Activated T-cell treated with anti-CD3 and anti-CD28 coated beads, Interleukin-2, amount 50 U/mL, for 24 hours (primary cell): Measurements from ENCODE around the gene CLEC17A.
A peak's percentile ranks its signal among the peaks of the same experiment; 100 is the strongest.
"Not testable (repeated sequence)": the region's sequence is repeated elsewhere in the genome, so short reads cannot be mapped to it uniquely, and the experiment has no call there.

Source experiments
- DNase-seq: peaks from one replicate; pipeline ENCODE4 v3.0.0-alpha.2; 2020
- H3K27ac Mint-ChIP-seq: 2 replicates; pipeline ENCODE4 v1.8.0; 2020; ENCODE audit warnings: mild to moderate bottlenecking, mixed read lengths
- H3K27me3 Mint-ChIP-seq: 2 replicates; pipeline ENCODE4 v1.8.0; 2020; ENCODE audit warnings: mixed read lengths
- H3K36me3 Mint-ChIP-seq: 2 replicates; pipeline ENCODE4 v1.8.0; 2020; ENCODE audit warnings: low read depth, mixed read lengths
- H3K4me1 Mint-ChIP-seq: 2 replicates; pipeline ENCODE4 v1.8.0; 2020; ENCODE audit warnings: low read depth, mixed read lengths
- H3K4me3 Mint-ChIP-seq: 2 replicates; pipeline ENCODE4 v1.8.0; 2020; ENCODE audit warnings: mild to moderate bottlenecking, moderate library complexity, mixed read lengths
- H3K9me3 Mint-ChIP-seq: 2 replicates; pipeline ENCODE4 v1.8.0; 2020; ENCODE audit warnings: mixed read lengths

CLEC17A gene

GRCh38 chr19:14582894-14583340, at the start of gene CLEC17A:
Gene CLEC17A, plus strand, starts transcription at chr19:14583084. Its CDS starts 77 bp downstream, at chr19:14583161.
- Mint-ChIP-seq H3K27me3 (peaks cover 3% of the 10 kb centered on the region), H3K4me1 (peaks cover 32% of the 10 kb centered on the region), H3K27ac (no peak within 1 kb of the TSS), H3K36me3 (no peaks in the 10 kb centered on the region), H3K9me3 (no peaks in the 10 kb centered on the region), H3K4me3 (no peak within 1 kb of the TSS)
- DNase-seq, result no peak

DNA sequence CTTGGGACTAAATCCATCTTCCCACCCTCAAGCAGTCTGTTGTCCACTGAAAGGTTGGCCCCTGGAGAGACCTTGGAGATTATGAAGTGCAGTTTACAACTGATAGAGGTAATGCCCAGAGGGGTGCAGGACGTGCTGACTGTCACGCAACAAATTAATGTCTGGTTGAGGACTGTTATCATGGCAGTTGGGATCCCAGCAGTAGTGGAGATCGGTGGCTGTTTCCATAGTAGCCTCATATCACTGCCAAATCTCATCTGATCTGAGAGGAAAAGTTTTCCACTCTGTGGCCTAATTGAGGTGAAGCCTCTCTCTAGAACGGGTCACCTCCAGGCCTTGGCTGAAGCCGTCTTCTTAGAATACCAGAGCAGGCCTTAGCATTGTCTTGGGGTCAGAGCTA, 49.4 kb upstream of the CLEC17A start:
- no peak for DNase-seq
- H3K27ac Mint-ChIP-seq, result peak overlapping the region; percentile 61
- no peaks in the 10 kb centered on the region for H3K27me3 Mint-ChIP-seq
- no peak overlapping the region for H3K4me3 Mint-ChIP-seq
- H3K36me3 Mint-ChIP-seq, result peaks cover 36% of the 10 kb centered on the region
- peaks cover 55% of the 10 kb centered on the region for H3K4me1 Mint-ChIP-seq
- H3K9me3 Mint-ChIP-seq, result no peaks in the 10 kb centered on the region

GRCh38 chr19:14536926-14537692, 45.8 kb upstream of the CLEC17A start:
- peak overlapping the region; percentile 44 for H3K27ac Mint-ChIP-seq
- peak; percentile 57 for DNase-seq
- no peaks in the 10 kb centered on the region for H3K27me3 Mint-ChIP-seq
- no peaks in the 10 kb centered on the region for H3K9me3 Mint-ChIP-seq
- H3K4me1 Mint-ChIP-seq, result peaks cover 48% of the 10 kb centered on the region
- H3K4me3 Mint-ChIP-seq, result no peak overlapping the region
- H3K36me3 Mint-ChIP-seq, result peaks cover 34% of the 10 kb centered on the region

- no peak overlapping the region for H3K4me3 Mint-ChIP-seq
- no peaks in the 10 kb centered on the region for H3K27me3 Mint-ChIP-seq
- H3K27ac Mint-ChIP-seq, result no peak overlapping the region
- peaks cover 49% of the 10 kb centered on the region for H3K4me1 Mint-ChIP-seq
- peaks cover 34% of the 10 kb centered on the region for H3K36me3 Mint-ChIP-seq
- H3K9me3 Mint-ChIP-seq, result no peaks in the 10 kb centered on the region
- DNase-seq, result no peak
Observed at GRCh38 chr19:14540741-14541525, 42.0 kb upstream of the CLEC17A start.

- H3K9me3 Mint-ChIP-seq, DNase-seq, H3K27me3 Mint-ChIP-seq, H3K4me3 Mint-ChIP-seq: not testable (repeated sequence)
- H3K36me3 Mint-ChIP-seq, result peaks cover 39% of the 10 kb centered on the region
- peak overlapping the region; percentile 29 for H3K27ac Mint-ChIP-seq
- peaks cover 44% of the 10 kb centered on the region for H3K4me1 Mint-ChIP-seq
Observed at GRCh38 chr19:14541979-14542378, 40.9 kb upstream of the CLEC17A start.

DNA sequence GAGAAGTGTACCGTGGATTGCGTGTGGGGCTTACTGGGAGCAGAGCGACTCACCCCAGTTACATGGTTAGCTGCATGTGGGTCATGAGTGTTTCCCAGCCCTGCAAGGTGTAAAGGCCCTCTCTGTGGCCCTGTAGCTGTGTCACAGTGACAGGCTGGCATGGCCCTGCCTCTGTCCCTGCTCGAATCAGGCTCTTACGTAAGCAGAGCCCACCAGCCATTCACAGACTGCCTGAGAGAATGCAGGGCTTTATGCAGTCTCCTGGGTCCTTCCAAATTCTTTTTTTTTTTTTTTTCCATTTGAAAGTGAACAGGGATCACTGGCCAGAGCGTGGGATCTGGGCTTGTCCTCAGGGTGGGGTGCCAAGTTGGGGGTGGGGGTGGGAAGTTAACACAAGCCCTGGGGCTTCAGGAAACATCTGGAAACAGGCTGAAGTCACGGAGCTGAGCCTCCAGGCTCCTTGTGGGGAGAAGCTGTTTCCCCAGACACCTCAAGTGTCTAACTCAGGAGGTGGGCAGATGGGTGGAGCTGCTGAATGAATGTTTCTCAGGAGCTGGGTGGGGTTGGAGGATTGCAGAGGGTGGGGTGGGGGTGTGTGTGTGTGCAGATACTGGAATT, 40.1 kb upstream of the CLEC17A start:
- Mint-ChIP-seq H3K9me3 (no peaks in the 10 kb centered on the region), H3K4me1 (peaks cover 39% of the 10 kb centered on the region), H3K4me3 (no peak overlapping the region), H3K27me3 (no peaks in the 10 kb centered on the region), H3K36me3 (peaks cover 41% of the 10 kb centered on the region), H3K27ac (peak overlapping the region; percentile 52)
- DNase-seq, result no peak

- no peak for DNase-seq
- Mint-ChIP-seq H3K27ac (peak overlapping the region; percentile 66), H3K4me1 (peaks cover 31% of the 10 kb centered on the region), H3K9me3 (no peaks in the 10 kb centered on the region), H3K4me3 (no peak overlapping the region), H3K27me3 (no peaks in the 10 kb centered on the region), H3K36me3 (peaks cover 48% of the 10 kb centered on the region)
Observed at GRCh38 chr19:14544047-14544446, 38.8 kb upstream of the CLEC17A start.

- Mint-ChIP-seq H3K27me3 (no peaks in the 10 kb centered on the region), H3K4me1 (peaks cover 29% of the 10 kb centered on the region), H3K27ac (peak overlapping the region; percentile 76), H3K4me3 (no peak overlapping the region), H3K36me3 (peaks cover 47% of the 10 kb centered on the region), H3K9me3 (no peaks in the 10 kb centered on the region)
- DNase-seq, result no peak
Observed at GRCh38 chr19:14544977-14545715, 37.7 kb upstream of the CLEC17A start.

DNA sequence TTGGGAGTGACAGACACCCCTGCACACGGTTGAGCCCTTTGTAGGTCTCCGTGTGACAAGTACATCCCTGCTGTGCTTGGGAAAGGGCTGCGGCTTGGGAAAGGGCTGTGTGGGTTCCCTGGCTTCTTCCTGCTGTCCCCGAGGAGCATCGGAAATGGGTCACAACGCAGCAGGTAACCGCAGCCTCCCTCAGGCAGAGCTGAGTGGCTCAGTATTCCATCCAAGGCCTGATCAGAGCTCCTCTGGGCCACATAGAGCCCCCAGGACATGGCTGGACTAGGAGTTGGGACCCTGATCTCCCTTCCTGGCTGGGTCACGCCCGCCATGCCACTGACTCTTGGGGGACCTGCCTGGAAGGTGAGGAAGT, 37.2 kb upstream of the CLEC17A start:
- H3K27ac Mint-ChIP-seq, result no peak overlapping the region
- peaks cover 33% of the 10 kb centered on the region for H3K4me1 Mint-ChIP-seq

DNA sequence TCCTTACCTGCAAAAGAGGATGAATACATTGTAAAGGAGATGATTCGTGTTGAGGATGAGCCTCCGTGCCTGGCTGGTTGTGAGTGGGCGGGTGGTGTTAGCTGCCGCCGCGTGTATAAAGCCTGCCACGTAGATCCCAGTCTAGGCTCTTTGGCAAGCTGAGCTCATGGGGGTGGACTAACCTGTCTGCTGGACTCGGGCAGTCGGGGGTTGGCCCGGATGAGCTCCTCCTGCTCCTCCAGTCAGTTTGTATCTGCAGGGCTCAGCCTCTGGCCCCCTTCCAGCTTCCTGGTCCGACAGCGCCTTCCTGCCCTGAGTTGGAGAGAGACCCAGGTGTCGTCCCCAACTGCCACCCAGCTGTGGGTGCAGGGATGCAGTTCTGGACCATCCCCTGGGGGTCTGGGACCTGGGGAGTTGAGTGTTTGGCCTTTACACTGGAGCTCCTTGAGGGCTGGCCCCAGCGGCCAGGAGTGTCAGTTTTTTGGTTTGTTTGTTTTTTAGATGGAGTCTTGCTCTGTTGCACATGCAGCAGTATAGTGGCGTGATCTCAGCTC, 32.6 kb upstream of the CLEC17A start:
- DNase-seq, result no peak
- Mint-ChIP-seq H3K36me3 (peaks cover 40% of the 10 kb centered on the region), H3K9me3 (no peaks in the 10 kb centered on the region), H3K27me3 (no peaks in the 10 kb centered on the region), H3K27ac (peak overlapping the region; percentile 79), H3K4me1 (peaks cover 46% of the 10 kb centered on the region), H3K4me3 (no peak overlapping the region)

More for the DNA sequence above, 37.2 kb upstream of the CLEC17A start:
- H3K9me3 Mint-ChIP-seq, result no peaks in the 10 kb centered on the region
- DNase-seq, result no peak
- H3K36me3 Mint-ChIP-seq, result peaks cover 46% of the 10 kb centered on the region
- H3K4me3 Mint-ChIP-seq, result no peak overlapping the region
- no peaks in the 10 kb centered on the region for H3K27me3 Mint-ChIP-seq

- H3K4me3 Mint-ChIP-seq, H3K27me3 Mint-ChIP-seq, H3K9me3 Mint-ChIP-seq: not testable (repeated sequence)
- H3K36me3 Mint-ChIP-seq, result peaks cover 31% of the 10 kb centered on the region
- H3K4me1 Mint-ChIP-seq, result peaks cover 53% of the 10 kb centered on the region
- DNase-seq, result peak; percentile 77
- H3K27ac Mint-ChIP-seq, result peak overlapping the region; percentile 73
Observed at GRCh38 chr19:14551134-14552005, 31.5 kb upstream of the CLEC17A start.

DNA sequence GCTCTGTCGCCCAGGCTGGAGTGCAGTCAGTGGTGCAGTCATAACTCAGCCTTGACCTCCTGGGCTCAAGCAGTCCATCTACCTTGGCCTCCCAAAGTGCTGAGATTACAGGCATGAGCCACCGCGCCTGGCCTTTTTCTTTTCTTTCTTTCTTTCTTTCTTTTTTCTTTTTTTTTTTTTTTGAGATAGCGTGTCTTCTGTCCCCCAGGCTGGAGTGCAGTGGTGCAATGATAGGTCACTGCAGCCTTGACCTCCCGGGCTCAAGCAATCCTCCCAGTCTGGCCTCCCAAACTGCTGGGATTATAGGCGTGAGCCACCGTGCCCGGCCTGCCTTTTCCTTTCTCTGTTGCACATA, 30.9 kb upstream of the CLEC17A start:
- not testable (repeated sequence) for H3K27me3 Mint-ChIP-seq, H3K4me3 Mint-ChIP-seq, H3K9me3 Mint-ChIP-seq, DNase-seq
- peaks cover 56% of the 10 kb centered on the region for H3K4me1 Mint-ChIP-seq
- H3K36me3 Mint-ChIP-seq, result peaks cover 29% of the 10 kb centered on the region
- peak overlapping the region; percentile 78 for H3K27ac Mint-ChIP-seq
